Non-pigmented ciliary epithelial cell (primary cell): ENCODE measurements around the gene TNFRSF1A.

Experiments
- DNase-seq: peaks from one replicate; pipeline ENCODE4 v3.0.0-alpha.2; 2010; ENCODE audit warnings: low read depth

The TNFRSF1A gene

DNA sequence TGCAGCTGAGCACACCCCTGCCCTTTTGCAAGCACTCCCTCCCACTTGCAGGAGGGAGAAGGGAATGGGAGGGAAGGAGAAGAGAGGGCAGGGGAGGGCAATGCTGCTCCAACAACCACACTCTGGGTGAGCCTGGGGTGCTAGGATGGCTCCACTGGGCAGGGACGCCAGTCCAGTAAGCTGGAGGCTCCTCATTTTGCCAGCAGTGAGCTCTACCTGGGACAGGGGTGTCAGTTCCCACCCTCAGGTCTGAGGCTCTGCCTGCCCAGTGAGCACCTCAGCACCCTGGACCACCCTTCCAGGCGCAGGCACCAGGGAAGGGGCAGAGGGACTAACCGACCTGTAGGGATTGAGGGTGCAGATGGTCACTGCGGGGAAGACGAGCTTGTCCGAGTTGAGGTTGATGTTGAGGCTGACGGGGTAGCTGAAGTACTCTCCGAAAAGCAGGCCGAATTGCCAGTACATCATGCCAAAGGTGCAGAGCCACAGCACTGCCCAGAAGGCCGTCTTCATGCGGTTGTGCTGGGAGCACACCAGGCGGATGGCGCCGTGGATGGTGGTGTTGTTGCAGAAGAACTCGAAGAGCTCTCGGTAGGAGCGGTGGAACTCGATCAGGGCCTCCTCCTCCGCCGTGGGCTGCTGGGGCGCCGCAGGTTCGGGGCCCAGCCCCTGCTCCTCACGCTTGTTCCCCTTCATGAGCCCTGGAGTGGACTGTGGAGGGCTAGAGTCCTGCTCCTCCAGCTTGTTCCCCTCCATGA lies 32.3 kb upstream of the TNFRSF1A start:
- no peak for DNase-seq

DNA sequence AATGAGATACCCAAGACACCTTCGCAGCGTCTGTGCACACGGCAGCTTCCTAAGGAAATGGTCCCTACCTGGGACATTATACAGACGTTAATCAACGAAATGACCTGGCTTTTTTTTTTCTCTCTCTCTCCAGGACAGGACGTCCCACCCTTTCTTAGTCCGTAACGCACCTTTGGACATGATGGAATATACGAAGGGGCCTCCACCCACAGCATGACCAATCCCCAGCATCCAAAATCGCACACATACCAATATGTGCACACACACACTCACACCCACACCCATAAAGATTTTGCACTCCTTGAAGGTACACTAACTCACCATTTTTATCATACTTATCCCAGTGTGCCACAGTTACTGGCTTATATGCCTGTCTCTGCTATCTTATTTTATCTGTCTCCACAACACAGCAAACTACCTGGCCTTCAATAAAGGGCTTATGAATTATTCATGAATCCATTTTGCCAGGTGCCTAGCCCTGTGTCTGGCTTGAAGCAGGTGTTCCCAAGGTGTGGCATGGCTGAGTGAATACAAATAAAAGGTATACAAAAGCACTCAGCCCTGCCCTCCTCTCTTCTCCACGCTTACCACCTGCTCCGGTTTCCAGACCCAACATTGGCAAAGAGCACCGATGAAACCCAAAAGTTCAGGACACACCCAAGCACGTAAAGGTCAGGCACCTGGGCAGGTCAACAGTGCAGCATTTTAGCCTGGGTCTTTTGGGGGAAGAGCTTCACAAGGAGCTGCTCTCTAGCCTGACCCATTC lies 31.3 kb upstream of the TNFRSF1A start:
- DNase-seq, result no peak

DNA sequence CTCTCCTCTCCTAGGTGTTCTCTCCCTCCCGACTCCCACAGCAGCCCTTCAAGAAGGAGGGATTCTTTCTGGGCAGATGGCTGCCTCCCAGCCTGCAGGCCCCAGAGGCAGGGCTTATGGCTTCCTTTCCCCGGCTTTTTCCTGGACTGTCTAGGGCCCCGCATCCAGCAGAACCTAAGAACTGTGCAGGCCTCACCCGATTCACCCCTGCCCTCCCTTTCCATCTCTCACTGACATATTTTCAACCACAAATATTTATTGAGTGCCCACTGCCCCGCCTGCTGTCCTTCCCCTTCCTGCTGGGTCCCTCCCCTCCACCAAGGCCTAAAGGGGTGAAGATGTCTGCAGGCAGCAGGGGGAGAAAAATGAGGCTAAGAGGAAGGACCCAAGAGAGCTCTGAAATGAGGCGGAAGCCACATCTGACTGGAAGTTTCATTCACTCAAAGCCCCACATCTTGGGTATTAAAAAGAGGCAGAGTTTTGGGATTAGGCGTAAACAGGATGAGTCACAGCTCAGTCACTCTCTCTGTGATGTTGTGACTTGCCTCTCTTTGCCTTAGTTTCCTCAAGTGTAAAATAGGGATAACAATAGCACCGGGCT lies 30.6 kb upstream of the TNFRSF1A start:
- no peak for DNase-seq

DNA sequence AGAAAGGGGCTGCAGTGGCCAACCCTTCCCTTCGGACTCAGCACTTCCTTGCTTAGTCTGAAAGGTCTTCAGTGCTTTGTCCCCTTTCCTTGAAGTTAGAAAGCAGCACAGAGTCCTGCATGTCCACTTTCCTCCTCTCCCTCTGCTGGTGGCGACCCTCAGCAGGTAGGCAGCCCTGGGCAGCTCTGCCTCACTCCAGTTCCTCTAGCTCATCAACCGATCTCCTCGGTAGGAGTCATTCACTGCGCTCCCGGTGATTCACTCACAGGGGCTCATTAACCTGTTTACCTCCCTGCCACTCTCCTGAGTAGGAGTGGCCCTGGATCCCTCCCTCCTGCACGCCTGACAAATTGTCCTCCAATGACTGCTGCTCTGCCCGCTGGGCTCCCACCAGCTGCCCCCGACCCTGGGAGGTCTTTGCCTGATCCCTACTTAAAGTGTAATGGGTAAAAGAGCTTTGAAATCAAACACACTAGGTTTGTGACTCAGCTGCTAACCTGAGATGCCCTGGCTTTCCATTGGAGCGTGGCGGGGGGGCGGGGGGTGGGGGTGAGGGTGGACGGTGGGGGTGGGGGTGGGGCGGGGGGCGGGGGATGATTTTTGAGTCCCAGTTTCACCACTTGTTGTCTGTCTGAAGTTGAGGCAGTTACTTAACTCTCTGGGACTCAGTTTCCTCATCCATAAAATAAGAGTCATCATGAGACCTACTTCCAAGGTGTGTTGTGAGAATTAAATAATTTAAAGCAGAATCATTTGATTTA lies 29.3 kb upstream of the TNFRSF1A start:
- DNase-seq, result no peak

DNA sequence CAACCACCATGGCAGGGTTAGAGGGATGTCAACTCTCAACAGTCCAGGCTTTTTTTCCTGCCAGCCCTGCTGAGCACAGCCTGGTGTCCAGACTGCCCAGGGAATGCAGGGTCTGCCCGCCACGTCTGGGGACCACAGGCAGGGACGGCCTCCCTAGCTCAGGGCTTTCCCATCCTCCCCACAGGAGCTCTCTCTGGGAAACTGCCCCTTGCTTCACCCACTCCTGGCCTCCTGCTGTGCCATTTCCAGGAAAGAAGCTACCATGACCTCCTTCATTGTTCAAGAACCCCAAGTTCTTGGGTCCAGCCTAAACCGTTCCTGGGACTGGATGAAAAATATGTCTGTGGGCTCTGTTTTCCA lies 28.7 kb upstream of the TNFRSF1A start:
- no peak for DNase-seq

DNA sequence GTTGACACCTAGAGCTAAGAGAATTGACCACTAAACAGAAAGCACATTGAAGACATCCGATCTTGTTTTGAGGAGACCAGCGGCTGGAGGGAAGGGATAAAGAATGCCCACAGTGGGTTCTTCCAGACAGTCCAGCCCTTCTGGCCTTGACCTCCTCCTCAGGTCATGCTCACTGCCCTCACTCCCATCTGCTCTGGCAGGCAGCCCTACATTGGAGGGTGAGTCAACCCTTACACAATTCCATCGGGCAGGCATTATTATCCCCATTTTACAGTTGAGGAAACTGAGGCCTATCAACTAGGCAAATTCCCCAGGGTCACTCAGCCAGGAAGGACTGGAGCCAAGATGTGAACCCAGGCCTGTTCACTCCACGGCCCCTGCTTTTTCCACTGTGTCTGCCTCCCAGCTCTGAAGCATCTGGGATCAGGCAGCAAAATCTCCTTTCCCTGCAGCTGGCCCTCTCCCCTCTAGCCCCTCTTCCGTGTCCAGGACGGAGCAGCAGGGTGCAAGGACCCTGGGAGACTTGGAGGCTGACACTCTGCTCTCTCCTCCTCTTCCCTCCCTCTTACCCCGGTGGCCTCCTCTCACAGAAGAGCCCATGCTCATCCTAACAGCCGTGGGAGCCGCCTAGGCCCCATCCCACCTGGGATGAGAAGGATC lies 28.2 kb upstream of the TNFRSF1A start:
- DNase-seq, result no peak

DNA sequence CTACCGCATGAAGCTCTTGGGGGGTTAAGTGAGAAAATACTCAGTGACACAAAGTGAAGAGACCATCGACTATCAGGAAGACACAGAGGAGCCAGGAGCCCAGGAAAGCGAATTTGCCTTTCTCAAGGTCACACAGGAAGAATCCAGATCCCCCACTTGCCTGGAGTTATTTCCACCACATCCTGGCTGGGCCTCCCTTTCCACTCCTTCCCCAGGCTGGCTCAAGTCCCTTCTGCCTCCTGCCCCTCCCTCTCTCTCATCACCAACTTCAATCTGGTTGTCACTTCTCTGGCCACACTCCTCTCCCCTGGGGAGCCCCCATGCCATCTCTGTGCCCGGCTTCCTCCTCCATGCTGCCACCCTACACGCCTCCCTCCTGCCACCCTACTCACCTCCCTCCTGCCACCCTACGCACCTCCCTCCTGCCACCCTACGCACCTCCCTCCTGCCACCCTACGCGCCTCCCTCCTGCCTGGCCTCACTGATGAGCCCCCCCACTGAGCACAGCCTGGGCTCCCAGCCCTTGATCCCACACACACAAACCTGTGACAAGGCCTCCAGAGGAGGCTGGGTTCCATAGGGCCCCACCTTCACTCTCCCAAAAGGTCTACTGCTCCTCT lies 27.1 kb upstream of the TNFRSF1A start:
- DNase-seq, result no peak

DNA sequence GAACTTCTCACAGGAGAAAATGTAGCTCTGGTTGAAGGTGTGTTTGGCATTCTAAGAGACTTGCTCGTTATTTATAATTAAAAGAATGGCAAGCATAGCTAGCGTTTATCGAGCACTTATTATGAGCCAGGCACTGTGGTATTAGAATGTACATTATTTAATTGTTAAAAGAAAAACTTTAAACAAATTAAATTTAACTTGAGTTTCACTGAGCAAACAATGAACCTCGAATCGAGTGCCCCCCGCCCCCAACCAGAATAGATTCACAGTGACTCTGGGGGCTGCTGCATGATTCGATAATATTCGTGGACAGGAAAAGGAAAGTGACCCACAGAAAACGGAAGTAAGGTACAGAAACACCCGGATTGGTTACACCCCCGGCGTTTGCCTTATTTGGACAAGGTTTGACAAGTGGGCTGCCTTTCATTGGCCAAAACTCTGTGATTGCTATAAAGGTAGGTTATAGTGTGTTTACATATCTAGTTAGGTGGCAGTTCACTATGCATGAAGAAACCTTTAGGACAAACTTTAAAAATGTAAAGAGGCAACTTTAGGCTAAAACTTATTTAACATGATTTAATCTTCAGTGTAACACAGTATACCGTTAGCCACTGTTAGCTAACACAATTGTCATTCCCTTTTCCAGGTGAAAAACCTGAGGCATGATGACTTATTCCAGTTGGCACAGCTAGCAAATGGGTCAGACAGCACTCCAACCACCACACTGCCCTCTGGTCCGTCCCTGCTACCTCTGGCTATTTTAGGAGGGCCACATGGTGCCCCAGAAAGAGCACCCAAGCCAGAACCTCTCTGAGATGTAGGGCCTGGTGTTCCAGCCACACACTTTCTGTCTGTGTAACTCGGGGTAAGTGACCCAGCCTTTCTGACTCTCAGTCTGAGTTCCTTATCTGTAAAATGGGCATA lies 26.4 kb upstream of the TNFRSF1A start:
- no peak for DNase-seq

DNA sequence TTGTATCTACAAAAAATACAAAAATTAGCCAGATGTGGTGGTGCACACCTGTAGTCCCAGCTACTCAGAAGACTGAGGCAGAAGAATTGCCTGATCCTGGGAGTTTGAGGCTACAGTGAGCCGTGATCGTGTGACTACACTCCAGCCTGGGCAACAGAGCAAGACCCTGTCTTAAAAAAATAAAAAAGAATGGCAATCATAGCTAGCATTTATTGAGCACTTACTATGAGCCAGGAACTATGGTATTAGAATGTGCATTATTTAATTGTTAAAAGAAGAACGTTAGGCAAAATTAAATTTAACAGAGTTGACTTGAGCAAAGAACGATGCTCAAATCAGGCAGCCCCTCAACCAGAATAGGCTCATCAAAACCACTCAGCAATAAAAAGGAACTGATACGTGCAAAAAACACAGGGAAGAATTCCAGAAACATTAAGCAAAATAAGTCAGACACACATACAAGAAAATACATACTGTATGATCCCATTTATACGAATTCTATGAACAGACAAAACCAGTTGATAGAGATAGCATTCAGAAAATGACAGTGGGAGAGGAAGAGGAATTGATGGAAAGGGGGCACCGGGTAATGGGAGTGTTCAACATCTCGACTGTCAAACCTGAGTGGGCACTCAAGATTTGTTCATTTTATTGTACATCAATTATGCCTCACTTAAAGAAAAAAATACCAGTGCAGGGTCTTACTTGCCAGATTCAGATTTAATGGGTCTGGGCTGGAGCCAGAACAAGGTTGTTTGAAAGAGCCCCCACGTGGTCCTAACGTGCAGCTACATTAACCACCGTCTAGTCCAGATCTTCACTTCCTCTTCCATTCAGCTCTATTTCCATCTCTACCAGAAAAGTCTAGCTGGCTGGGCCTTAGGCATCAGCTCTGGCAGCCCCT lies 25.4 kb upstream of the TNFRSF1A start:
- no peak for DNase-seq

DNA sequence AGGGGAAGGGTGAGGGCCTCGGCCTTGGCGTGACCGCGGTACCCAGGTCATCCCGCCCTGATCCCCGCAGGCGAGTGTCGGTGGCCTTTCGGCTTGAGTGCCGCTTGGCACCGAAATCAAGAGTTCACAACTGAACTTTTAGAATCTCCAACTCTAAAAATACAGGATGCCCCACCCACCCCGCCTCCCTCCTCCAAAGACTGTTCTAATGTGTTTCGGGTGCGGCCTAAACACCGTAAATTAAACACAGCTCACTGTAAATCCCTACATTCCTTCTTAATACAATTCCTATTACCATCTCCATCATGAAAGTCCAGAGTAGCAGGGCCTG lies 22.1 kb upstream of the TNFRSF1A start:
- DNase-seq, result no peak

DNA sequence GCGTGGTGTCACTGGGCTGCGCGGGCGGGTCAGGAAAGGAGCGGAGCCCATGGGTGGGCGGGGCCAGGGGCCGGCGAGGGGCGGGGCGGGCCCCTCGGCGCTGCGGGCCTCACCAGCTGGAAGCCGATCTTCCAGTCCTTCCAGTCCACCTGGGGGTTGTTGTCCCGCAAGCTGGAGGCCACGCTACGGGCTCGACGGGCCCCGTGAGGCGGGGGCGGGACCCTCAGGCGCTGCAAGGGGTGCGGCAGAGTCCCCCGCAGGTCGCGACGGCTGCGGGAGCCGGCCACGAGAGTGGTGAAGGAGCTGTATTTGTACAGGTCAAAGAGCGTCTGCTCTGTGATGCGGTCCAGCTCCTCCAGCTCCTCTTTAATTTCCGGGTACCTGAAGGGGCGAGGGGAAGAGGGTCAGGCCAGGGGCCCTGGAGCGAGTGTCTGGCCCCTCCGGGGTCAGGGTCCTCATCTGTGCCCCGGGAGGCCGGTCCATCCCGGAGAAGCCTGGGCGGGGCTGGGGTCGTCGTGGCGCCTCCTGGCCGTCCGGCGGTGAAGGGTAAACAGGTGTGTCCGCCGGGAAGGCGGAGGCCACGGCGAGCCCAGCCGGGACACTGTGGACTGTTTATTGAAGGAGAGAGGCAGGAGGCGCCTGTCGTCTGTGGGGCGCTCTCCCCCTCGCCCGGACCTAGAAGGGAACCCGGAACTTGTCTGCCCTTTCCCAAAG lies 21.6 kb upstream of the TNFRSF1A start:
- no peak for DNase-seq

DNA sequence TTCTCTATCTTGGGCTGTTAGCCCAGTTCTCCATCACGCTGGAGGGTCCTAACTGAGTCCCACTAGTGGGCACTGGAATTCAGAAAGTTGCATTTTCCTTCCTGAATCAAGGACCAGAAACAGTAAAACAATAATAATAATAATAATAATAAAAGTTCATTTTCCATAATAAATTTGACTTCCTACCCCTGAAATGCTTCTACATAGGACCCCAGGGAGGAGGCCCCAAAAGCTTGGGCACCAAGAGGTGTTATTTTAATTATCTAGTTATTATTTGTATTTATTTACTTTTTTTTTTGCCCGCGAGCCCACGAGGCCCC lies 21.1 kb upstream of the TNFRSF1A start:
- no peak for DNase-seq

DNA sequence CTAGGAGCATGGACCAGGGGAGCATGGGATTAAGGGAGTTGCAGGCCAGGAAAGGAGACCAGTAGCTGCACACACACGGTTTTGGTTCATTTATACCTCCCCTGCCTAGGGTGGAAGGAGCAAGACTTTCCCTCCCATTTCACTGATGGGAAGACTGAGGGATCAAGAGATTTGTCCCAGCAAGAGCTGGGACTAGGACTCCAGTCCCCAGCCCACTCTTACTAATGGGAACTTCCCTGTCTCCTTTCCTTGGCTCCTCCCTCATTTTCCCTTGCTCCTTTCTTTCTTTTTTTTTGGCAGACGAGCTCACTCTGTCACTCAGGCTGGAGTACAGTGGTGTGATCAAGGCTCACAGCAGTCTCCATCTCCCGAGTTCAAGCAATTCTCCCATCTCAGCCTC lies 20.5 kb upstream of the TNFRSF1A start:
- no peak for DNase-seq

DNA sequence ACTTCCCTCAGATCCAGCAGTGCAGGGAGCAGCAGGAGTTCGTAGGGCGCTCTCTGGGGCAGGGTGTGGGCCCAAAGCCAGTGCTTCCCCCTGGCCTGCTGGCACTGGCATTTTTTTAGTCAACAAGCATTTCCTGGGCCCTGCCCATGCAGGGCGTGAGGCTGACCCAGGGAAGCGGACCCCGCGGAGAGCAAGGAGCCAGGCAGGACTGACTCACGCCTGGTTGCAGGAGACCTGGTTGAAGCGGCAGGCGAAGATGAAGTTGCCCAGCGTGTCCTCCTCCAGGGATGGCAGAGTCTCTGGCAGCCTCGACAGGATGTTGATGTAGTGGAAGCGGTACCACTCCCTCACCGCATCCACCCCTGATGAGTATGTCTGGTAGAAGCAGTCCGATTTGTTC lies 20.0 kb upstream of the TNFRSF1A start:
- DNase-seq, result no peak

DNA sequence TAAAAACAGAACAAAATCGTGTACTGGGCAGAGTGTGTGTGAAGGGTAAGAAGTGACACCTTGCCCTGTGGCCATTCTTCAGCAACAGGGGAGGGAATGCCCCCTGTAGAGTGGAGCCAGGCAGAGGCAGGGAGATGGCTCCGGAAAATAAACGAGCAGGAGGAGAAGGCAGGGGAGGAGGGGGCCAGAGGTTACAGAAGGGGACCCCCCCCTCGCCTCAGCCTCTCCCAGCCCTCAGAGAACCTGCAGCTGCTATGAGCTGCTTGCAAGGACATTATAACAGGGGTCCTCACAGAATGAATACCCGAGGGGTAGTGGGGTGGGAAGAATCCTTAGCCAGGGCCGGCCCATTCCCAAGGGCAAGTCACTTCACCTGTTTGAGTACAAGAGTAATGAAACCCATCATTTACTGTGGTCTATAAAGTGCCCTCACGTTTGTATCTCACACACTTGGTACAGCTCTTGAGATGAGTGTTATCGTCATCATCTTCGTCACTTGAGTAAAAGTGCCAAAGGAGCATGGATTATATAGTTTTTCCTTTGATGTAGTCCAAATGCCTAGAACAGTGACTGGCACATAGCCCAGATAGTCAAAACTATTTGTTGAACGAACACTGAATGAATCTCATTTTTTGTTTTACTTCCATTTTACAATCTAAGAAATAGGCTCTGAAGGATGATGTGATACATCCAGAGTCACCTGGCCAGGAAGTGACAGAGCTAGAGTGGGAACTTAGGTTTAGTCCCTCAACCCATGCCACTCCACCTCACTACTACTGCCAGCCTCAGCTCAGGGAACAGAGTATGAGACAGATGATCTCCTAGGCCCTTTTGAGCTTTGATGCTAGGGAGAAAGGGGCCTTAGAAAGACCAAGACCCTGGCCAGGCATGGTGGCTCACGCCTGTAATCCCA lies 19.0 kb upstream of the TNFRSF1A start:
- no peak for DNase-seq

DNA sequence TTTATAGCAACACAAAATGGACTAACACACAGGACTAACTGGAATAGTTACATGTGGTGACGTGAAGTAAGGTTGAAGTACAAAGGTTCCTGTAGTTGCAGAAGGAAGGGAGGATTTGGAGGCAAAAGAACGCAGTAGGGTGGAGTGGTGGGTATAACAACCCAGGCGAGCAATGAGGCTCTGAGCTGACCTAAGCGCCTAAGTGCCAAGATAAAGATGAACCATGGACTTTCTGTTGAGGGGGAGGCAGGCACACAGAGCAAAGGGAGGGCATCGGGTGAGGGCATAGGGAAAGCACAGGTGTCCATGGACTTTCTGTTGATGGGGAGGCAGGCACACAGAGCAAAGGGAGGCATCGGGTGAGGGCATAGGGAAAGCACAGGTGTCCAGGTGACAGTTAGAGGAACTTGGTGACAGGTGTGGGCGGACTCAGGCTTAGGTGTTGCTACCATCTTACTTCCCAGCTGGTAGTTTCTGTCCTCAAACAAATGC lies 18.2 kb upstream of the TNFRSF1A start:
- DNase-seq, result no peak

DNA sequence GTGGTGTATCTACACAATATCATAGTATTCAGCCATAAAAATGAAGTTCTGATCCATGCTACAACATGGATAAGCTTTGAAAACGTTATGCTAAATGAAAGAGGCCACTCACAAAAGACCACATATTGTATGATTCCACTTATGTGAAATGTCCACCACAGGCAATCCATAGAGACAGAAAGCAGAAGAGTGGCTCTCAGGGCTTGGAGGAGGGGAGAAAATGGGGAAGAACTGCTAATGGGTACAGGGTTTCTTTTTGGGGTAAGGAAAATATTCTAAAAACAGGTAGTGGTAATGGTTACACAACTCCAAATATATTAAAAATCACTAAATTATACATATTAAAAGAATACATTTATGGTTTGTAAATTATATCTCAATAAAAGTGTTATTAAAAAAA lies 17.0 kb upstream of the TNFRSF1A start:
- DNase-seq, result no peak

DNA sequence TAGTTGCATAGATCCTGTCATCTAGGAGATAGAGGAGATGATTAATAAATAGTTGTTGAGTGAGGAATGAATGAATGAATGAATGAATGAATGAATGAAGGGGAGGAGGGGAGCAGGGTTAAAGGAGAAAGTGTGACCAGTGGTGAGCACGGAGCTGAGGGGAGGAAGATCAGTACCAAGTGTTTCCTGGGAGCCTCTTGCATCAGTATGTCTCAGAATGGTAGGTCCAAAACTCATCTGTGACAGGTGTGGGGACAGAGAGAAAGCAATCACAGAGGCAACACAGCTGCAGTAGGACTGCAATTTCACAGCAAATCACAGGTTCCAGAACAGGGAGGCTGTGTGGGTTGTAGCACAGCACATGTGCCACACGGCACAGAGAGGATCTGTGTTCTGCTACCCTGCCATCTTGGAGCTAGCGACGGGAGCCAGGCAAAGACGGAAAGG lies 14.5 kb upstream of the TNFRSF1A start:
- no peak for DNase-seq
